DND-41 (cell line): Measurements from ENCODE around the gene NDUFA7.

Experiments
- CTCF ChIP-seq: IDR thresholded peaks from 2 replicates; pipeline ENCODE4 v1.5.1; 2012; ENCODE audit warnings: borderline replicate concordance, low read length, moderate library complexity, mild to moderate bottlenecking; ENCODE audit not compliant: poor library complexity, severe bottlenecking; ENCODE audit errors: extremely low read depth
- EZH2 ChIP-seq: IDR thresholded peaks from 3 replicates; pipeline ENCODE4 v1.6.1; 2012; ENCODE audit warnings: borderline replicate concordance, low read depth, mild to moderate bottlenecking, moderate library complexity, low read length, inconsistent platforms; ENCODE audit not compliant: severe bottlenecking

GRCh38 chr19:8324186-8325050 lies 3.2 kb upstream of the NDUFA7 start:
- TF ChIP-seq CTCF: peak; percentile 40
- TF ChIP-seq EZH2: no peak
